PFSK-1 (cell line): ENCODE measurements around the gene MMP2.

ENCODE experiments used
- POLR2AphosphoS5 ChIP-seq: IDR thresholded peaks from 2 replicates; pipeline ENCODE4 v1.6.1; 2012; ENCODE audit warnings: low read depth, mild to moderate bottlenecking, control low read depth, low read length, moderate library complexity
- TAF1 ChIP-seq: IDR thresholded peaks from 2 replicates; pipeline ENCODE4 v1.6.1; 2012; ENCODE audit warnings: low read length, control low read depth, borderline replicate concordance; ENCODE audit not compliant: insufficient read depth

DNA sequence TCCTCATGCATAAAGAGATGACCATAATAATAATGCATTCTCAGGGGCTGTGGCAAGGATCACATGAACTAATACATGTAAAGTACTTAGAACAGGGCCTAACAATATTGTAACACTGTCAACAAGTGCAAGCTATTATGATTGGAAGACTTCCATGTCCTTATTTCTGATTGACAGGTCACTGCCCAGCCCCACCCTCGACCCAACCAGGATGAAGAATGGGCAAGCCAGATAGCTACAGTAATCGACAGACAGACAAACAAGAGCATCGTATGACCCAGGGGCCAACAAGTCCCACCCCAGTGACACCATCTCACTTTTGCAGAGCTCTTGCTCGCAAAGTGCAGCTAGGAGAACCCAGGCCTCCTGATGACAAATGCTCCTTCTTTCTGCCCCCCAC lies 14.6 kb upstream of the MMP2 start:
- TF ChIP-seq POLR2AphosphoS5 (no peak), TAF1 (no peak)
